Panc1 (cell line): ENCODE data around the gene SCARB2.

Source experiments
- POLR2AphosphoS5 ChIP-seq: IDR thresholded peaks from 2 replicates; pipeline ENCODE4 v1.6.1; 2012; ENCODE audit warnings: mild to moderate bottlenecking, low read depth, low read length, moderate library complexity
- TF ChIP-seq, protein P1 (sequence below): fragments of 450-650 bp; IDR thresholded peaks from 2 replicates; pipeline ENCODE4 v1.5.1; 2017; ENCODE audit warnings: mild to moderate bottlenecking

GRCh38 chr4:76238701-76239100 is 25.1 kb upstream of the SCARB2 start:
- TF ChIP-seq, protein P1, sequence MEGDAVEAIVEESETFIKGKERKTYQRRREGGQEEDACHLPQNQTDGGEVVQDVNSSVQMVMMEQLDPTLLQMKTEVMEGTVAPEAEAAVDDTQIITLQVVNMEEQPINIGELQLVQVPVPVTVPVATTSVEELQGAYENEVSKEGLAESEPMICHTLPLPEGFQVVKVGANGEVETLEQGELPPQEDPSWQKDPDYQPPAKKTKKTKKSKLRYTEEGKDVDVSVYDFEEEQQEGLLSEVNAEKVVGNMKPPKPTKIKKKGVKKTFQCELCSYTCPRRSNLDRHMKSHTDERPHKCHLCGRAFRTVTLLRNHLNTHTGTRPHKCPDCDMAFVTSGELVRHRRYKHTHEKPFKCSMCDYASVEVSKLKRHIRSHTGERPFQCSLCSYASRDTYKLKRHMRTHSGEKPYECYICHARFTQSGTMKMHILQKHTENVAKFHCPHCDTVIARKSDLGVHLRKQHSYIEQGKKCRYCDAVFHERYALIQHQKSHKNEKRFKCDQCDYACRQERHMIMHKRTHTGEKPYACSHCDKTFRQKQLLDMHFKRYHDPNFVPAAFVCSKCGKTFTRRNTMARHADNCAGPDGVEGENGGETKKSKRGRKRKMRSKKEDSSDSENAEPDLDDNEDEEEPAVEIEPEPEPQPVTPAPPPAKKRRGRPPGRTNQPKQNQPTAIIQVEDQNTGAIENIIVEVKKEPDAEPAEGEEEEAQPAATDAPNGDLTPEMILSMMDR, result no peak
- no peak for TF ChIP-seq POLR2AphosphoS5
